Measurements from ENCODE around the gene SYNE1.

The SYNE1 gene

GRCh38 chr6:152270301-152270925 lies 366.7 kb downstream of the SYNE1 start:
- DNase-seq = peak; percentile 64

- DNase-seq = no peak
These were observed 368.2 kb downstream of the SYNE1 start for GRCh38 chr6:152268846-152269442.

GRCh38 chr6:152267967-152268845 lies 369.0 kb downstream of the SYNE1 start:
- peak; percentile 24 for DNase-seq

GRCh38 chr6:152265651-152266050 lies 371.5 kb downstream of the SYNE1 start:
- DNase-seq = no peak

GRCh38 chr6:152263582-152263981 lies 373.6 kb downstream of the SYNE1 start:
- DNase-seq = no peak

DNA sequence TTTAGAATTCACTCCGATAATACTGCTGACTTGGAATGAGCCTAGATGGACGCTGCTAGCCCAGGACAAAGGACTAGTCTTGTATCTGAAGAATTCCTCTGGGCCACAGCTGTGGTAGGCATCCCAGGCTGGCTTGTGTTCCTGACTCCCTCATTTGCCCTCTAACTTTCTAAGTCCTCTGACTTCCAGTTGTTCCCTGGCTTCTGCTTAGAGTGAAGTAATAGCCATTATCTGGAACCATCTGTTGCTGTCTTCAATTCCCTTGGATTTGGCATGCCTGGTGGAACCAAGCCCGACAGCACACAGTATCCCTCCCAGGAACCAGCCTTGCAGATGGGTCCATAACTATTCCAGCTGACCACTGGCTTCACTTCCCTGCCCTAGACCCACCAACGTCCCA lies 376.0 kb downstream of the SYNE1 start:
- no peak for DNase-seq

DNA sequence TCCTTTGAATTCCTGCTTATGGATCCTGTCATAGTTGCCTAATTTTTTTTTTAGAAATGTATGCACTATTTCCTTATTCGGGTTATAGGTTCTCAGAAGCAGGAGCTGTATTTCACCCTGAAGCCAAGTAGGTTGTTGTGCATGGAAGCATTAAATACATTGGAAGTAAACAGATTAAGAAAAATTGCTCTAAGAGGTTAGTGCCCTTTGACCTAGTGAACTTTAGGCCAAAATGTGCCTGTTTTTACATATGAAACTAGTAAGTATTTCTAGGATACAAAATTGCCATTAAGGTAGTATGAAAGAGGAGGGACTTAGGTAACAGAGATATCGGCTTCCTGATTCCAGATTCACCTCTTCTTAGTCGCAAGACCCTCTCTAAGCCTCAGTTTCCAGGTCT lies 377.9 kb downstream of the SYNE1 start:
- no peak for DNase-seq

GRCh38 chr6:152257581-152257980 lies 379.6 kb downstream of the SYNE1 start:
- no peak for DNase-seq

DNA sequence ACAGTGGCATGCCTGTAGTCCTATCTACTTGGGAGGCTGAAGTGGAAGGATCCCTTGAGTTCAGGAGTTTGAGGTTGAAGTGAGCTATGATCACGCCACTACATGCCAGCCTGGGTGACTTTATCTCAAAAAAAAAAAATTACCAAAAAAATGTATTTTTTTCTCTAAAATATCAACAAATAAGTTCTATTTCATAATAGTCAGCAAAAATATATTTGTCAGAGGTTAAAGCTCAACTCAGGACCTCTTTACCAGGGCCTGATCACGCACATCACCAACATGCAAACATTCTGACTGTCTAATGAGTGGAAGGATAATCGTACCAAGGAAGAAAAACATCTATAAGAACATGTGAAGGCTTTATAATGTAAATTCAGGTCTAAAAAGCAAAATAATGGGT lies 387.0 kb downstream of the SYNE1 start:
- DNase-seq = no peak

DNA sequence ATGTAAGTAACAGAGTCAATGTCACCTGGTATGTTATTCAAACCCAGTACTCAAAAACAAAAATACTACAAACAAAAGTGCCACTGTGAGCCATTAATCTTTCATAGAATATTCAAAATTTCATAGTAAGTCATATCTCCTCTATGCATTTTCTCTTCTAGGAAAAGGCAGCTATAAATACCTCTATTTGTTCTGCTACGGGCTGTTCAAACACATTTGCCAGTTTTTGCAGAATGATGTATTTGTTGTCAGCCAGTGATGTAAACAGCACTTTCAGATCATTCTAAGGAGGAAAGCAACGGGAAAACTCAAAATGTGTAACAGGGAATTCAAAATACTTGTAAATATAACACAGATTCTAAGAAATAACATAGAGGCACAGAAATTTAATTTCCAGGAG lies 388.2 kb downstream of the SYNE1 start:
- DNase-seq = no peak

GRCh38 chr6:152246554-152247337 lies 390.4 kb downstream of the SYNE1 start:
- DNase-seq = peak; percentile 26

DNA sequence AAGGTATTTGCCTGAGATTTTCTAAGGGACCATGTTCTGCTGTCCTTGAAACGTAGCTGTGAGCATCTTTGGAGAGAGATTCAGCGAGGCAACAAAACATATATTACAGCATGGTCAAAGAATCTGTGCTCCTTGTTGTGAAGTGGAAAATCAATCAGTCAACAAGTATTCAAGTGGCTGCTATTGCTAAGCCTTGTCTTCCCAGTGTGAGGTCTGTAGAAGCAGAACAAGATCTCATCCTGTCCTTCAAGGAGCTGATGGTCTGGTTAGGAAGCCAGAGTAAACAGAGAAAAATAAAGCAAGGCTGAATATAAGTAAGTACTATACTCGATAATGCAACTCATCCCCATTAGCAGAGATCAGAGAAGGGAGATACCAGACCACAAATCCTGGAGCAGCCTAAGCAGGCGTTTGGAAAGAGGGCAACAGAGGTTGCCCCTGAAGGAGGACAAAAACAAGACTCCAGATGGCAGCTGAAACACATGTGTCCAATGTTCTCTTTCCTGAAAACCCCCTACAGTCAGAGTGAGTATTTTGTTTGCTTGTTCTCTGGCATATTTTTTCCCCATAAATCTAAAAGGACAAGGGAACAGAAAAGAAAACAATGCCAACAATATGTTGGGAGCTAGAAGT lies 392.0 kb downstream of the SYNE1 start:
- DNase-seq = no peak

- DNase-seq = no peak
These were observed 396.0 kb downstream of the SYNE1 start for GRCh38 chr6:152241013-152241766.

DNA sequence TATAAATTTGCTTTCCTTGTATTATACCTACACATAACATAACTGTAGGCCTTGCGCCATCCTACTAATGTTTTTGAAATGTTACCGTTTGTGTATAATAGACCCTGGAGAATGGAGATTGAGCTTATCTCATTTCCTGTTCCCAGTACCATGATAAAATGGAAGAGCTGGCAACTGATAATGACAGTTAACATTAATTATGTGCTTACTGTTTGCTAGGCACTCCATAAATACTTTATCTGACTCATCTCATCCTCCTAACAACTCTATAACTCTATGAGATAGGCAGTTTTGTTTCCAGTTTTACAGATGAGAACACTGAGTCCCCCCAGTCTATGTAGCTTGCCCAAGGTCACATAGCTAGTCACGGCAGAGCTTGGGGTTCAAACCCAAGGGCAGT lies 396.7 kb downstream of the SYNE1 start:
- no peak for DNase-seq

GRCh38 chr6:152236370-152237097 lies 400.6 kb downstream of the SYNE1 start:
- DNase-seq = no peak

DNA sequence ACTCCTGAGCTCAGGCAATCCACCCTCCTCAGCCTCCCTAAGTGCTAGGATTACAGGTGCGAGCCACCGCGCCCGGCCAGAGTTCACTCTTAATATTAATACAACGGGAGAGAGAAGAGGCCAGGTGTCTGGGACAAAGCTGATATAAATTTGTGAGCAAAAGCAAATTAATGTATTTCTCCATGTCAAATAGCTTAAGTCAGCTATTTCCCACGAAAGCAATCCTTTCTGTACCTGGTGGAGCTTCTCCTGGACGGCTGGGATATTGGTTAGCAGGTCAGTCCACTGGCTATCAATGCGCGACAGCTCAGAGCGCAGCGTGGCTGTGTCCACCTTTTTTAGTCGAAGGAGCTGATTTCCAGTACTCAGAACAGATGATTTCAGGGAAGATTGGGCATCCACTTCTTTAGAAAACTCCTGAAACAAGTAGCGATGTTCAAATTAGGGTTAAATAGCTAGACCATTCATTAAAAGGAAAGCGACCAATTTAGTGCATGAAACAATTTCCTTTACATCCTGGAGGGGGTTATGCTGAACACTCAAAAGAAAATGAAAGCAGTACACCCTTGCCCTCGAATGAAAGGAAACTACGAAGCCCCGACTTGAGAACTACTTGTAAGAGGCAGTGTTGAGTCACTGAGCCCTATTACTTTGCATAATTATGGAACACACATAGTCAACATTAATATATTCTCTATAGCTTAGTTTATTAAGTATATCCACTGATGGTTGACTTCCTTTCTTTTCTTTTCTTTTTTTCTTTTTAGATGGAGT lies 403.4 kb downstream of the SYNE1 start:
- DNase-seq = no peak

- peak; percentile 51 for DNase-seq
These were observed 404.5 kb downstream of the SYNE1 start for GRCh38 chr6:152232501-152233151.

DNA sequence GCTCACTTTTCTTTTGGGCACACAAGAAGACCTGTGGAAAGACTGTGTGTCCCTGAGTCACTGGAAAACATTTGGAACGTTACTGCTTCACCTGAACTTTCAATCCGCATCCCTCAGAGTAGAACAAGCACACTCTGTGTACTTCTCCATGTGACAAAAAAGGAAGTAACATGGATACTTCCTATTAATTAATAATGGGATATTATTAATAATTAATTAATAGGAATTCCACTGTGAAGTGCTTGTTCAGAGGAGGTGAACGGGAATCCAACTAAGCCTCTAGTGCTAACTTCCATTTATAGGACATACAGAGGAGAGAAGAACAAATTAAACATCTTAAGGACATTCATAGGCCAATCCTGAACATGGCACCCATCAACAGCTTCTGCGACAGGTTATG lies 407.8 kb downstream of the SYNE1 start:
- DNase-seq = no peak

DNA sequence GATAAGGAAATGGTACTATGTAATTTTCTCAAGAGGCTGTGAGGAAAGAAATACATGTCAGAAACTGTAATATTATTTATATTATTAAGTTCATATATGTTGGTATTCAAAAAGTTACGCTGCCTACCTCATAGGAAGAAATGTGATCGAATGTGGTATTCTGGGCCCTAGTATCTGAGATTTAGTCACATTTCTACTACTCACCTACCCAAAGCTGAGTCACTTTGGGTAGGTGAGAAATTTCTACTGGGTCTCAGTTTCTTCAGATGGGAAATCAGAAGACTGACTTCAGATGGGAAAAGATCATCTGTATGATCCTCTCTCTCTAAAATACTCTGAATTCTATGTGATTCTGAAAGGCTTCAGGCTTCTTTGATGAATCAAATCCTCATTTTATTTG lies 411.0 kb downstream of the SYNE1 start:
- no peak for DNase-seq
